OCI-LY1 (cell line): ENCODE data around the gene HEPACAM.

Source experiments
- EZH2 ChIP-seq: fragments of 200-600 bp; sonication (generic), shearing (Covaris generic); IDR thresholded peaks from 2 replicates; pipeline ENCODE4 v1.8.0; 2017; ENCODE audit warnings: borderline replicate concordance, mixed run types, mild to moderate bottlenecking, antibody characterized with exemption, low read length, moderate library complexity, mixed read lengths
- TF ChIP-seq, protein P1 (sequence below): fragments of 200-600 bp; sonication (generic), shearing (Covaris generic); IDR thresholded peaks from 2 replicates; pipeline ENCODE4 v1.5.1; 2017; ENCODE audit warnings: mild to moderate bottlenecking, antibody characterized with exemption, low read length, moderate library complexity, mixed read lengths

DNA sequence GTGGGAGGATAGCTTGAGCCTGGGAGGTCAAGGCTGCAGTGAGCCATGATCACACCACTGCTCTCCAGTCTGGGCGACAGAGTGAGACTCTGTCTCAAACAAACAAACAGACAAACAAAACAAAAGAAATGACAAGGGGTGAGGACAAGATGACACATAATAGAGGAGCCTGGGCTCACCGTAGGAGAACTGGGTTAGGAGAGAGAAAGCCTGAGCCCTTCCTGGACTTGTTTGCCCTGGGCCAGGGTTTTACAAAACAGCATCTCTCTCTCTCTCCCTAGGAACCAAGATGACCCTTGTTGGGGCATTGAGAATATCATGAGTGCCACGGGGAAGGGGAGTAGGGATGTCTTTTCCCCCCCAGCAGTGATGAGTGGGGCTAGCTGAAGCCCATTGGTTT is 54.9 kb downstream of the HEPACAM start:
- TF ChIP-seq, protein P1, sequence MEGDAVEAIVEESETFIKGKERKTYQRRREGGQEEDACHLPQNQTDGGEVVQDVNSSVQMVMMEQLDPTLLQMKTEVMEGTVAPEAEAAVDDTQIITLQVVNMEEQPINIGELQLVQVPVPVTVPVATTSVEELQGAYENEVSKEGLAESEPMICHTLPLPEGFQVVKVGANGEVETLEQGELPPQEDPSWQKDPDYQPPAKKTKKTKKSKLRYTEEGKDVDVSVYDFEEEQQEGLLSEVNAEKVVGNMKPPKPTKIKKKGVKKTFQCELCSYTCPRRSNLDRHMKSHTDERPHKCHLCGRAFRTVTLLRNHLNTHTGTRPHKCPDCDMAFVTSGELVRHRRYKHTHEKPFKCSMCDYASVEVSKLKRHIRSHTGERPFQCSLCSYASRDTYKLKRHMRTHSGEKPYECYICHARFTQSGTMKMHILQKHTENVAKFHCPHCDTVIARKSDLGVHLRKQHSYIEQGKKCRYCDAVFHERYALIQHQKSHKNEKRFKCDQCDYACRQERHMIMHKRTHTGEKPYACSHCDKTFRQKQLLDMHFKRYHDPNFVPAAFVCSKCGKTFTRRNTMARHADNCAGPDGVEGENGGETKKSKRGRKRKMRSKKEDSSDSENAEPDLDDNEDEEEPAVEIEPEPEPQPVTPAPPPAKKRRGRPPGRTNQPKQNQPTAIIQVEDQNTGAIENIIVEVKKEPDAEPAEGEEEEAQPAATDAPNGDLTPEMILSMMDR: no peak
- no peak for TF ChIP-seq EZH2
